Type B pancreatic cell (in vitro differentiated cells): ENCODE results near the gene BATF. TPM values are rescaled to one million over a fixed set of nuclear protein-coding genes. Genes with fewer than 3 reads are reported as not detected.

Source experiments
- DNase-seq: peaks from one replicate; pipeline ENCODE4 v3.0.0; 2021; ENCODE audit warnings: mixed read lengths; ENCODE audit not compliant: unreplicated experiment; ENCODE audit errors: extremely low spot score
- H3K27ac Mint-ChIP-seq: 2 replicates; pipeline ENCODE4 v1.8.0; 2021; ENCODE audit warnings: mild to moderate bottlenecking, mixed read lengths
- H3K27me3 Mint-ChIP-seq: 2 replicates; pipeline ENCODE4 v1.8.0; 2021; ENCODE audit warnings: mixed read lengths
- H3K36me3 Mint-ChIP-seq: 2 replicates; pipeline ENCODE4 v1.8.0; 2021; ENCODE audit warnings: mixed read lengths
- H3K4me1 Mint-ChIP-seq: one replicate; pipeline ENCODE4 v1.8.0; 2021; ENCODE audit warnings: mixed read lengths; ENCODE audit not compliant: unreplicated experiment
- H3K4me3 Mint-ChIP-seq: 2 replicates; pipeline ENCODE4 v1.8.0; 2021; ENCODE audit warnings: mild to moderate bottlenecking, mixed read lengths
- H3K9me3 Mint-ChIP-seq: 2 replicates; pipeline ENCODE4 v1.8.0; 2021; ENCODE audit warnings: mixed read lengths
- total RNA-seq: library from RNA; stranded (reverse); gene quantifications from 2 replicates; pipeline ENCODE4 v1.2.1, GENCODE V29; 2021; ENCODE audit warnings: low replicate concordance
- TF ChIP-seq, protein P1 (sequence below): fragments of 200-600 bp; sonication (generic); conservative IDR thresholded peaks from 2 replicates; pipeline ENCODE4 v1.5.0; 2021; ENCODE audit warnings: antibody characterized with exemption, mild to moderate bottlenecking

BATF gene
- total RNA-seq, 1 donor from 2014 or later = 2.6 TPM

- no peak overlapping the region for H3K4me3 Mint-ChIP-seq
- no peaks in the 10 kb centered on the region for H3K36me3 Mint-ChIP-seq
- no peak overlapping the region for H3K27ac Mint-ChIP-seq
Observed at GRCh38 chr14:75491376-75491978, 30.8 kb upstream of the BATF start.

DNA sequence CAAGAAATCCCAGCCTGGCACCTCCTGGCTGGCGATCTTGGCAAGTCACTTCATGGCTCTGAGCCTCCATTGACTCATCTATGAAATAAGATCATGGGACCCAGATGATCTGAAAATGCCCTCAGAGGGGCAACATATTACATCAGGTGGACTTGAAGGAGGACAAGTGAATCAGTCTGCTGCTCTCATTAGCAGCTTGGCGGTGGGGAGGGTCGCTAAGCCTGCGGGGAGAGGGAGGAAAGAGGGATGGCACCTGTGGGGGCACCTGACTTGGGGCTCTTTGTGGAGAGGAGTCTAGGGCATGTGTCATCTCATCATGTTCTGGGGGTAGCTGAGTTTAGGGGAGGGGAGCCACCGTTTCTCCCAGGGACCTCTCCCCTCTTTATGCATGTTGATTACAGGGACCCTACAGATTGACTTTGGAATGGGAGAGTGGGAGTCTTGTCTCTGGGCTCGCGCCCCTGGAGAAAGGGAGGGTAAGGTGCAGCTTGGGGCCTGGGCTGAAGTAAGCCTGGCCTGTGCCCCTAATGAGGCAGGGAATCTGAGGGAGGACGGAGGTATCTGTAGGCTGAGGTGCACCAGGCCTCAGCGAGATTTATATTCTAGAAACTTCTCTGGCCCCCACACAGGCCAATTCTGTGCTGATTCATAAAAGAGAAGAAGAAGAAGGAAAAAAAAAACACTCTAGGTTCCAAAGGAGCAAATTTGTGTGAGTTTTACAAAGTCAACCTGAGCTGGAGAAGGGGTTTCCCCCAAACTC lies 29.3 kb upstream of the BATF start:
- H3K27ac Mint-ChIP-seq = no peak overlapping the region
- no peak for DNase-seq
- H3K36me3 Mint-ChIP-seq = no peaks in the 10 kb centered on the region
- TF ChIP-seq, protein P1, sequence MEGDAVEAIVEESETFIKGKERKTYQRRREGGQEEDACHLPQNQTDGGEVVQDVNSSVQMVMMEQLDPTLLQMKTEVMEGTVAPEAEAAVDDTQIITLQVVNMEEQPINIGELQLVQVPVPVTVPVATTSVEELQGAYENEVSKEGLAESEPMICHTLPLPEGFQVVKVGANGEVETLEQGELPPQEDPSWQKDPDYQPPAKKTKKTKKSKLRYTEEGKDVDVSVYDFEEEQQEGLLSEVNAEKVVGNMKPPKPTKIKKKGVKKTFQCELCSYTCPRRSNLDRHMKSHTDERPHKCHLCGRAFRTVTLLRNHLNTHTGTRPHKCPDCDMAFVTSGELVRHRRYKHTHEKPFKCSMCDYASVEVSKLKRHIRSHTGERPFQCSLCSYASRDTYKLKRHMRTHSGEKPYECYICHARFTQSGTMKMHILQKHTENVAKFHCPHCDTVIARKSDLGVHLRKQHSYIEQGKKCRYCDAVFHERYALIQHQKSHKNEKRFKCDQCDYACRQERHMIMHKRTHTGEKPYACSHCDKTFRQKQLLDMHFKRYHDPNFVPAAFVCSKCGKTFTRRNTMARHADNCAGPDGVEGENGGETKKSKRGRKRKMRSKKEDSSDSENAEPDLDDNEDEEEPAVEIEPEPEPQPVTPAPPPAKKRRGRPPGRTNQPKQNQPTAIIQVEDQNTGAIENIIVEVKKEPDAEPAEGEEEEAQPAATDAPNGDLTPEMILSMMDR = no peak
- no peak overlapping the region for H3K4me3 Mint-ChIP-seq
- H3K27me3 Mint-ChIP-seq = peaks cover 2% of the 10 kb centered on the region
- peaks cover 4% of the 10 kb centered on the region for H3K9me3 Mint-ChIP-seq
- H3K4me1 Mint-ChIP-seq = peaks cover 10% of the 10 kb centered on the region

More at GRCh38 chr14:75491376-75491978, 30.8 kb upstream of the BATF start:
- TF ChIP-seq, protein P1 = no peak
- Mint-ChIP-seq H3K27me3 (peaks cover 2% of the 10 kb centered on the region), H3K9me3 (peaks cover 4% of the 10 kb centered on the region), H3K4me1 (peaks cover 10% of the 10 kb centered on the region)
- no peak for DNase-seq

- H3K27ac Mint-ChIP-seq = no peak overlapping the region
- no peak for DNase-seq
- H3K36me3 Mint-ChIP-seq = no peaks in the 10 kb centered on the region
- TF ChIP-seq, protein P1 = no peak
- H3K4me1 Mint-ChIP-seq = peaks cover 8% of the 10 kb centered on the region
- H3K27me3 Mint-ChIP-seq = peaks cover 2% of the 10 kb centered on the region
- no peak overlapping the region for H3K4me3 Mint-ChIP-seq
- peaks cover 4% of the 10 kb centered on the region for H3K9me3 Mint-ChIP-seq
Observed at GRCh38 chr14:75493592-75494087, 28.6 kb upstream of the BATF start.

GRCh38 chr14:75494896-75495295 lies 27.4 kb upstream of the BATF start:
- Mint-ChIP-seq H3K4me1 (peaks cover 6% of the 10 kb centered on the region), H3K4me3 (no peak overlapping the region), H3K36me3 (no peaks in the 10 kb centered on the region), H3K27ac (no peak overlapping the region), H3K27me3 (no peaks in the 10 kb centered on the region), H3K9me3 (peaks cover 4% of the 10 kb centered on the region)
- DNase-seq = no peak
- TF ChIP-seq, protein P1 = no peak

- H3K4me1 Mint-ChIP-seq = peaks cover 6% of the 10 kb centered on the region
- no peaks in the 10 kb centered on the region for H3K27me3 Mint-ChIP-seq
- TF ChIP-seq, protein P1 = no peak
- DNase-seq = no peak
- peaks cover 4% of the 10 kb centered on the region for H3K9me3 Mint-ChIP-seq
- no peak overlapping the region for H3K27ac Mint-ChIP-seq
- no peaks in the 10 kb centered on the region for H3K36me3 Mint-ChIP-seq
- H3K4me3 Mint-ChIP-seq = no peak overlapping the region
Observed at GRCh38 chr14:75495399-75495798, 26.9 kb upstream of the BATF start.
